ENCODE data around the gene SMLR1. TPM values are rescaled to one million over a fixed set of nuclear protein-coding genes. Genes with fewer than 3 reads are reported as not detected.

Gene SMLR1
- polyA plus RNA-seq (2011; rRNA removed) (not detected in 2 replicates), polyA minus RNA-seq (2011; rRNA and poly(A)+ RNA removed) (not detected in 2 replicates)

- no peak for DNase-seq (ENCODE audit: low read depth)
- CTCF ChIA-PET = interaction anchor here (1.2 kb wide), 1 partner anchor 12 kb away, joined by 3 read pairs; no protein-coding TSS in a partner anchor
- Histone ChIP-seq H3K4me3 (ENCODE audit: low read depth, low read length) (no peak within 1 kb of the TSS), H3K36me3 (ENCODE audit: control insufficient read depth, insufficient read depth, low read length) (no peaks in the 10 kb centered on the region), H3K27me3 (ENCODE audit: control insufficient read depth, insufficient read depth, low read length) (no peaks in the 10 kb centered on the region)
- POLR2A ChIA-PET = no interaction called here
- TF ChIP-seq CTCF (IDR thresholded peaks at IDR 0.05; ENCODE audit: insufficient read depth, low read depth, low read length) = no peak
Measured at GRCh38 chr6:130827247-130828149, at the start of gene SMLR1. SMLR1 (plus strand) TSS chr6:130827406; CDS start chr6:130827414, 8 bp downstream.

- TF ChIP-seq CTCF (IDR thresholded peaks at IDR 0.05; ENCODE audit: insufficient read depth, low read depth, low read length) = no peak
- peak; percentile 67 for DNase-seq (ENCODE audit: low read depth)
- CTCF ChIA-PET = interaction anchor here (1.2 to 1.5 kb wide), 2 partner anchors 18 to 94 kb away, joined by 3 read pairs; no protein-coding TSS in a partner anchor
- POLR2A ChIA-PET = no interaction called here
- Histone ChIP-seq H3K36me3 (ENCODE audit: control insufficient read depth, insufficient read depth, low read length) (no peaks in the 10 kb centered on the region), H3K27me3 (ENCODE audit: control insufficient read depth, insufficient read depth, low read length) (no peaks in the 10 kb centered on the region), H3K4me3 (ENCODE audit: low read depth, low read length) (0 out of 2 replicates have a peak overlapping the region, but pooled peaks have one; percentile 1)
Measured at GRCh38 chr6:130778946-130779657, 48.1 kb upstream of the SMLR1 start.

- no peak for TF ChIP-seq CTCF (IDR thresholded peaks at IDR 0.05; ENCODE audit: insufficient read depth, low read depth, low read length)
- Histone ChIP-seq H3K27me3 (ENCODE audit: control insufficient read depth, insufficient read depth, low read length) (no peaks in the 10 kb centered on the region), H3K36me3 (ENCODE audit: control insufficient read depth, insufficient read depth, low read length) (no peaks in the 10 kb centered on the region), H3K4me3 (ENCODE audit: low read depth, low read length) (no peak overlapping the region)
- POLR2A ChIA-PET = no interaction called here
- CTCF ChIA-PET = no interaction called here
- no peak for DNase-seq (ENCODE audit: low read depth)
Measured at GRCh38 chr6:130779658-130780033, 47.6 kb upstream of the SMLR1 start.

GRCh38 chr6:130780122-130780521 lies 47.1 kb upstream of the SMLR1 start:
- POLR2A ChIA-PET = no interaction called here
- CTCF ChIA-PET = no interaction called here
- Histone ChIP-seq H3K36me3 (ENCODE audit: control insufficient read depth, insufficient read depth, low read length) (no peaks in the 10 kb centered on the region), H3K4me3 (ENCODE audit: low read depth, low read length) (no peak overlapping the region), H3K27me3 (ENCODE audit: control insufficient read depth, insufficient read depth, low read length) (no peaks in the 10 kb centered on the region)
- TF ChIP-seq CTCF (IDR thresholded peaks at IDR 0.05; ENCODE audit: insufficient read depth, low read depth, low read length) = no peak
- no peak for DNase-seq (ENCODE audit: low read depth)

- DNase-seq (ENCODE audit: low read depth) = no peak
- ChIA-PET CTCF (no interaction called here), POLR2A (no interaction called here)
- no peaks in the 10 kb centered on the region for H3K36me3 ChIP-seq (ENCODE audit: control insufficient read depth, insufficient read depth, low read length)
- H3K4me3 ChIP-seq (ENCODE audit: low read depth, low read length) = no peak overlapping the region
- no peak for TF ChIP-seq CTCF (IDR thresholded peaks at IDR 0.05; ENCODE audit: insufficient read depth, low read depth, low read length)
- no peaks in the 10 kb centered on the region for H3K27me3 ChIP-seq (ENCODE audit: control insufficient read depth, insufficient read depth, low read length)
Measured at GRCh38 chr6:130781557-130781956, 45.6 kb upstream of the SMLR1 start.
